Measurements from ENCODE around the gene KRTAP10-2.

DNA sequence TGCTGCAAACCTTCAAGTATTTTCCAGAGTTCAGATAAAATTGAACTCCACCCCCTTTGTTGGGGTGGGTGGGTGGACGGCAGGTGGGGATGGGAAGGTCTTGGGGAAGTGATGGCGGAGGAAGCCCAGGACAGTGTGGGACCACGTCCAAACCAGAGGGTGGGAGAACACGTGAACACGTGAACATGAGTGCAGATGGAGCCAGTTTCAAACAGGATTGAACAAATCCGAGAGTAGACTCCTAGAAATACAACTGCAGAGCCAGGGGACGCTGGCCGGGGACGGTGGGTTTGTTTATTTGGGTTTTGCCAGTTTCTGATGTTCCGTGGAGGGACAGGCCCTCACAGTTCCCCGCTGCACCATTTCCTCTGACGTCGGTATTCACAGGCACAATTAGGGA is 2.9 kb downstream of the KRTAP10-2 start:
- no peak for TF ChIP-seq EZH2 (IDR thresholded peaks at IDR 0.05; ENCODE audit: low read length)
- TF ChIP-seq, protein P1, sequence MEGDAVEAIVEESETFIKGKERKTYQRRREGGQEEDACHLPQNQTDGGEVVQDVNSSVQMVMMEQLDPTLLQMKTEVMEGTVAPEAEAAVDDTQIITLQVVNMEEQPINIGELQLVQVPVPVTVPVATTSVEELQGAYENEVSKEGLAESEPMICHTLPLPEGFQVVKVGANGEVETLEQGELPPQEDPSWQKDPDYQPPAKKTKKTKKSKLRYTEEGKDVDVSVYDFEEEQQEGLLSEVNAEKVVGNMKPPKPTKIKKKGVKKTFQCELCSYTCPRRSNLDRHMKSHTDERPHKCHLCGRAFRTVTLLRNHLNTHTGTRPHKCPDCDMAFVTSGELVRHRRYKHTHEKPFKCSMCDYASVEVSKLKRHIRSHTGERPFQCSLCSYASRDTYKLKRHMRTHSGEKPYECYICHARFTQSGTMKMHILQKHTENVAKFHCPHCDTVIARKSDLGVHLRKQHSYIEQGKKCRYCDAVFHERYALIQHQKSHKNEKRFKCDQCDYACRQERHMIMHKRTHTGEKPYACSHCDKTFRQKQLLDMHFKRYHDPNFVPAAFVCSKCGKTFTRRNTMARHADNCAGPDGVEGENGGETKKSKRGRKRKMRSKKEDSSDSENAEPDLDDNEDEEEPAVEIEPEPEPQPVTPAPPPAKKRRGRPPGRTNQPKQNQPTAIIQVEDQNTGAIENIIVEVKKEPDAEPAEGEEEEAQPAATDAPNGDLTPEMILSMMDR (optimal IDR thresholded peaks at IDR 0.05 in 1 of 3, IDR thresholded peaks at IDR 0.05 in 1 of 3, conservative IDR thresholded peaks at IDR 0.05 in 1 of 3; ENCODE audit: extremely low read depth in 1 of 3, insufficient read depth in 2 of 3, low read length in 3 of 3) = no peak
